ENCODE results near the gene CASS4.

- TF ChIP-seq CTCF (IDR thresholded peaks at IDR 0.05) (no peak), REST (IDR thresholded peaks at IDR 0.05; ENCODE audit: insufficient read depth in 1 of 2, low read depth in 2 of 2, low read length in 1 of 2) (no peak), POLR2AphosphoS5 (IDR thresholded peaks at IDR 0.05; ENCODE audit: low read depth, low read length) (no peak), SIN3A (IDR thresholded peaks at IDR 0.05; ENCODE audit: borderline replicate concordance, insufficient read depth, low read depth, low read length) (no peak), TCF7L2 (IDR thresholded peaks at IDR 0.05; ENCODE audit: low read depth, low read length) (no peak)
Observed at GRCh38 chr20:56417911-56418310, 5.9 kb downstream of the CASS4 start.

Measured in Panc1 (cell line).